B cell (primary cell): Measurements from ENCODE around the gene IL11RA. TPM values are rescaled to one million over a fixed set of nuclear protein-coding genes. Genes with fewer than 3 reads are reported as not detected.
A peak's percentile ranks its signal among the peaks of the same experiment; 100 is the strongest.

Experiments
- ATAC-seq: fragments of 200-7000 bp; cut with Tn5 transposase; one replicate; pipeline ENCODE4 v1.10.0; 2021; ENCODE audit warnings: low read depth, mild to moderate bottlenecking, moderate number of reproducible peaks, moderate library complexity
- CTCF ChIA-PET: fragments of 350-600 bp; sonication (Branson Sonifier 250); formaldehyde crosslinking; loops from one replicate; lab custom pipeline; 2021; ENCODE audit warnings: antibody characterized with exemption, inconsistent platforms; lab: Charles Lee
- POLR2A ChIA-PET: fragments of 350-600 bp; sonication (Branson Sonifier 250); formaldehyde crosslinking; loops from one replicate; lab custom pipeline; 2021; ENCODE audit warnings: antibody characterized with exemption; lab: Charles Lee
- DNase-seq: peaks from one replicate; pipeline ENCODE4 v3.0.0; 2013
- H2AFZ ChIP-seq: 2 replicates; pipeline ENCODE4 v1.6.1; 2012; ENCODE audit warnings: mild to moderate bottlenecking, low read depth, low read length; ENCODE audit not compliant: insufficient read depth, poor library complexity, severe bottlenecking
- H3K27ac ChIP-seq, 2 donors: 1 replicate in 1 of 2; 2 replicates in 1 of 2; pipeline ENCODE4 v1.5.1; 2012 to 2013; ENCODE audit warnings: low read length in 2 of 2, mild to moderate bottlenecking in 2 of 2, moderate library complexity in 1 of 2
- H3K27me3 ChIP-seq, 4 experiments: fragments of 200-600 bp in 1 of 4; sonication (generic) in 1 of 4; replicated peaks in 1 of 4; 1 replicate in 2 of 4; 2 replicates in 2 of 4; pipeline versions ENCODE4 v1.6.1 to v1.7.0; 2013 to 2016; ENCODE audit warnings: low read length in 3 of 4, mild to moderate bottlenecking in 2 of 4, mixed read lengths in 1 of 4, moderate library complexity in 1 of 4; ENCODE audit not compliant: insufficient read depth in 4 of 4, control insufficient read depth in 3 of 4; ENCODE audit errors: control extremely low read depth in 1 of 4
- H3K36me3 ChIP-seq, 2 experiments: replicated peaks in 1 of 2; 1 replicate in 1 of 2; 2 replicates in 1 of 2; pipeline versions ENCODE4 v1.6.1 to v1.7.1; 2013; ENCODE audit warnings: low read length in 1 of 2; ENCODE audit not compliant: insufficient read depth in 2 of 2, control insufficient read depth in 1 of 2; ENCODE audit errors: control extremely low read depth in 1 of 2, extremely low read depth in 1 of 2
- H3K4me1 ChIP-seq, 2 donors: fragments of 200-600 bp in 1 of 2; sonication (generic) in 1 of 2; 1 replicate in 1 of 2; 2 replicates in 1 of 2; pipeline versions ENCODE4 v1.5.1 to v1.6.1; 2013 to 2017; ENCODE audit warnings: low read length in 2 of 2; ENCODE audit not compliant: control insufficient read depth in 2 of 2, insufficient read depth in 2 of 2
- H3K4me2 ChIP-seq: replicated peaks from 2 replicates; pipeline ENCODE3; 2012; ENCODE audit warnings: mild to moderate bottlenecking, low read depth, low read length; ENCODE audit not compliant: poor library complexity, severe bottlenecking
- H3K4me3 ChIP-seq, 5 experiments: fragments of 200-600 bp in 1 of 5; sonication (generic) in 1 of 5; 1 replicate in 3 of 5; 2 replicates in 2 of 5; pipeline versions ENCODE4 v1.5.1 to v1.7.0; 2011 to 2016; ENCODE audit warnings: low read length in 4 of 5, mild to moderate bottlenecking in 4 of 5, low read depth in 2 of 5, control low read depth in 1 of 5, moderate library complexity in 1 of 5; ENCODE audit not compliant: insufficient read depth in 1 of 5; ENCODE audit errors: control extremely low read depth in 1 of 5, extremely low read depth in 1 of 5
- H3K79me2 ChIP-seq: fragments of 200-600 bp; sonication (generic); one replicate; pipeline ENCODE4 v1.6.0; 2016; ENCODE audit warnings: low read length; ENCODE audit not compliant: control insufficient read depth, insufficient read depth
- H3K9ac ChIP-seq: fragments of 200-600 bp; sonication (generic); 2 replicates; pipeline ENCODE4 v1.6.1; 2017; ENCODE audit warnings: mild to moderate bottlenecking, low read length, moderate library complexity
- H3K9me3 ChIP-seq, 3 donors: one replicate each; pipeline versions ENCODE4 v1.6.1 to v1.7.1; 2013; ENCODE audit warnings: low read length in 2 of 3; ENCODE audit not compliant: control insufficient read depth in 2 of 3, insufficient read depth in 1 of 3; ENCODE audit errors: control extremely low read depth in 1 of 3
- H4K20me1 ChIP-seq: 2 replicates; pipeline ENCODE4 v1.6.0; 2012; ENCODE audit warnings: mild to moderate bottlenecking, low read length; ENCODE audit not compliant: insufficient read depth, control insufficient read depth, poor library complexity, severe bottlenecking
- H3K27ac Mint-ChIP-seq: one replicate; pipeline ENCODE4 v1.8.0; 2021; ENCODE audit warnings: mixed read lengths
- H3K27me3 Mint-ChIP-seq: one replicate; pipeline ENCODE4 v1.8.0; 2021; ENCODE audit warnings: mixed read lengths
- H3K4me1 Mint-ChIP-seq: one replicate; pipeline ENCODE4 v1.8.0; 2021; ENCODE audit warnings: mixed read lengths
- H3K4me3 Mint-ChIP-seq: one replicate; pipeline ENCODE4 v1.8.0; 2021; ENCODE audit warnings: mixed read lengths
- H3K9me3 Mint-ChIP-seq: one replicate; pipeline ENCODE4 v1.8.0; 2022; ENCODE audit warnings: mixed read lengths; ENCODE audit not compliant: insufficient read depth
- CTCF ChIP-seq: fragments of 200-600 bp; IDR thresholded peaks from one replicate; pipeline ENCODE4 v1.8.0; 2022; ENCODE audit warnings: antibody characterized with exemption, mild to moderate bottlenecking
- EZH2 ChIP-seq: IDR thresholded peaks from 2 replicates; pipeline ENCODE4 v1.6.1; 2012; ENCODE audit warnings: borderline replicate concordance, low read depth, mild to moderate bottlenecking, moderate library complexity, low read length; ENCODE audit not compliant: insufficient read depth, poor library complexity, severe bottlenecking
- WGBS: methylation state at CpG from one replicate; pipeline ENCODE4 v1.1.5; 2013; ENCODE audit warnings: missing lambda C conversion rate; ENCODE audit not compliant: insufficient coverage; 5-methylcytosine and 5-hydroxymethylcytosine counted together
- intact Hi-C: fragments of 100-400 bp; cut with micrococcal nuclease; formaldehyde crosslinking; loops from one replicate; pipeline ENCODE4 v1.10.0; 2022
- polyA plus RNA-seq: library from polyadenylated mRNA; depleted of rRNA; stranded (reverse); fragments of >200 nt; gene quantifications from 2 replicates; pipeline ENCODE4 v1.2.3, GENCODE V29; 2012
- total RNA-seq, 2 donors: library from RNA; stranded (reverse); fragments of 120-200 nt in 1 of 2; gene quantifications; 1 replicate in 1 of 2; 2 replicates in 1 of 2; pipeline versions ENCODE4 v1.2.3 to v1.2.4, GENCODE V29; 2013 to 2022

The IL11RA gene
- total and polyA plus RNA-seq, 2 donors (not counting 1 experiment from before 2014, with no cell fraction given) = 47.3 to 58.0 TPM

GRCh38 chr9:34646211-34647083 lies 5.5 kb upstream of the IL11RA start, which contains the start of gene GALT:
GALT (plus strand) TSS chr9:34646675; CDS start chr9:34646705, 30 bp downstream.
- Histone ChIP-seq H3K4me2 (peak within 1 kb of the TSS; percentile 80), H2AFZ (peak within 1 kb of the TSS; percentile 90), H3K9ac (peak within 1 kb of the TSS; percentile 85), H3K27ac (peak within 1 kb of the TSS; percentile 47 to 64), H4K20me1 (peaks cover 14% of the 10 kb centered on the region), H3K36me3 (peaks cover 0 to 18% of the 10 kb centered on the region in 2 experiments), H3K4me3 (peak within 1 kb of the TSS; percentile 79 to 98 (median 87)), H3K27me3 (no peaks in the 10 kb centered on the region), H3K4me1 (peaks cover 16 to 17% of the 10 kb centered on the region in 2 donors), H3K9me3 (no peaks in the 10 kb centered on the region), H3K79me2 (peaks cover 19% of the 10 kb centered on the region)
- H3K4me1 Mint-ChIP-seq = peaks cover 28% of the 10 kb centered on the region
- no peaks in the 10 kb centered on the region for H3K9me3 Mint-ChIP-seq
- peak within 1 kb of the TSS; percentile 97 for H3K4me3 Mint-ChIP-seq
- TF ChIP-seq EZH2 (no peak), CTCF (peak; percentile 62)
- ChIA-PET CTCF (interaction anchor here (0.9 to 3.3 kb wide), 11 partner anchors 9 to 243 kb away, joined by 3 to 36 read pairs (median 10); partner anchors contain the start of genes CCL27, DCTN3 and SIGMAR1), POLR2A (interaction anchor here (1.2 to 2.8 kb wide), 6 partner anchors 9 to 34 kb away, joined by 3 to 31 read pairs (median 4); partner anchors contain the start of genes DCTN3, RPP25L and SIGMAR1)
- DNase-seq = peak; percentile 95
- WGBS = 4% methylated on average over 42 of the region's 43 CpGs
- H3K27ac Mint-ChIP-seq = peak within 1 kb of the TSS; percentile 94
- no peaks in the 10 kb centered on the region for H3K27me3 Mint-ChIP-seq
- peak; percentile 97 for ATAC-seq
- intact Hi-C loops = loop anchor here (1.0 kb wide), 3 partner anchors 9 to 56 kb away; partner anchors contain the start of gene SIGMAR1
